Uterus (tissue), 4 donors: ENCODE data around the gene LAMB2. TPM values are rescaled to one million over a fixed set of nuclear protein-coding genes. Genes with fewer than 3 reads are reported as not detected.

Experiments
- DNase-seq, 2 donors: peaks; one replicate each; pipeline ENCODE4 v3.0.0-alpha.2; 2019 to 2020
- H3K27ac ChIP-seq, 2 donors: fragments of 200-600 bp; sonication (generic); 1 replicate in 1 of 2; 2 replicates in 1 of 2; pipeline ENCODE4 v1.5.1; 2016 to 2018
- H3K27me3 ChIP-seq, 2 donors: fragments of 200-600 bp; sonication (generic); one replicate each; pipeline ENCODE4 v1.5.1; 2018 to 2019; ENCODE audit warnings: control low read depth in 1 of 2
- H3K36me3 ChIP-seq, 2 donors: fragments of 200-600 bp; sonication (generic); one replicate each; pipeline ENCODE4 v1.5.1; 2019; ENCODE audit warnings: control low read depth in 1 of 2
- H3K4me1 ChIP-seq, 2 donors: fragments of 200-600 bp; sonication (generic); one replicate each; pipeline ENCODE4 v1.5.1; 2018 to 2019; ENCODE audit warnings: control low read depth in 1 of 2
- H3K4me3 ChIP-seq, 2 donors: fragments of 200-600 bp; sonication (generic); 1 replicate in 1 of 2; 2 replicates in 1 of 2; pipeline ENCODE4 v1.5.1; 2018 to 2019; ENCODE audit warnings: mild to moderate bottlenecking in 1 of 2
- H3K9me3 ChIP-seq, 2 donors: fragments of 200-600 bp; sonication (generic); one replicate each; pipeline ENCODE4 v1.5.1; 2019; ENCODE audit warnings: control low read depth in 1 of 2
- POLR2A ChIP-seq, 2 donors: fragments of 450-650 bp; IDR thresholded peaks; one replicate each; pipeline ENCODE4 v1.6.1; 2016; ENCODE audit warnings: antibody characterized with exemption in 2 of 2, mild to moderate bottlenecking in 1 of 2, moderate library complexity in 1 of 2
- intact Hi-C: fragments of 100-400 bp; cut with DNase I; formaldehyde crosslinking; loops from one replicate; pipeline ENCODE4 v1.15.1; 2023; ENCODE audit warnings: low total_unique reads
- total RNA-seq, 4 donors: library from RNA; depleted of rRNA in 3 of 4; stranded (reverse); fragments of >200 nt in 3 of 4; gene quantifications; one replicate each; pipeline versions ENCODE4 v1.1.0 to v1.2.4, GENCODE V29; 2014 to 2023
- TF ChIP-seq, protein P1 (sequence below), 4 experiments: fragments of 200-600 bp in 2 of 4; fragments of 450-650 bp in 2 of 4; sonication (generic) in 2 of 4; IDR thresholded peaks; one replicate each; pipeline ENCODE4 v1.5.1; 2016 to 2019; ENCODE audit warnings: antibody characterized with exemption in 4 of 4, mild to moderate bottlenecking in 2 of 4, moderate library complexity in 1 of 4
- donor health status: DM: yes; HTN: yes; CAD: no.

The LAMB2 gene
- total RNA-seq, 4 donors from 2014 or later: 387 to 604 (median 509) TPM

DNA sequence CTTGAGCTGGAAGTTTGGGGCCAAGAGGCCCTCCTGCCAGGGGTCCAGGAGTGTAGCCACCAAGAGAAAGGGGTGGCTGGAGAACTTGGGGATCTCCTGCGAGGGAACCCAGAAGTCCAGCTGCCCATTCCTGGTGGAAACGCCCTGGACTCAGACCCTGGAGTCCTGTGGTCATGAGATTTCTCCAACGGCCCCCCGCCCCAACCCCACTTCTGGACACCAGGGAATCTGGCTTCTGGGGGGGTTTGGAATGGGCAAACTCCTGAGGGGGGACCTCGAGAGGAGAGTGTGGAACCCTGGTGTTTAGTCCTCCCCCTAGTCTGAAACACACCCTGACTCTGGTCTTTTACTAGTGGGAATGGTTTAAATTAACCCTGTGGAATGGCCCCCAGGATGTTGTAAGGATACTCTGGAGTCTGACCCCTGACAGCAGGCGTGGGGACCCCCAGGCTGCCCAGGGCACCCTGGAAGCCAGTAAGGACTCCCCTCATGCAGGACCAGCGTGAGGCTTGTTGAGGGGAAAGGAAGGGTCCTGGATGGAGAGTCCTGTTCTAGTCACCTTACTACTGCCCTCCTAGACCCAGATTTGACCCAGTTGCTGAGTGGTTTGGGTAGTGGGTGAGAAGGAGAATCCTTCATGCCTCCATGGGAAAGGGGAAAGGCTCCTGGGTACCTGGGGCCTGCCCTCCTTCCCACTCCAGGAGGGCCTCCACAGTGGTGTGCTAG is 39.1 kb upstream of the LAMB2 start:
- peak overlapping the region; percentile 80 to 89 for H3K27ac ChIP-seq
- no peak for DNase-seq
- H3K4me1 ChIP-seq: peaks cover 5 to 20% of the 10 kb centered on the region in 2 donors
- H3K9me3 ChIP-seq: no peaks in the 10 kb centered on the region
- no peaks in the 10 kb centered on the region for H3K36me3 ChIP-seq
- intact Hi-C loops: loop anchor here (10.0 kb wide), 2 partner anchors 103 to 273 kb away; partner anchors contain the start of gene C3orf62
- TF ChIP-seq, protein P1, sequence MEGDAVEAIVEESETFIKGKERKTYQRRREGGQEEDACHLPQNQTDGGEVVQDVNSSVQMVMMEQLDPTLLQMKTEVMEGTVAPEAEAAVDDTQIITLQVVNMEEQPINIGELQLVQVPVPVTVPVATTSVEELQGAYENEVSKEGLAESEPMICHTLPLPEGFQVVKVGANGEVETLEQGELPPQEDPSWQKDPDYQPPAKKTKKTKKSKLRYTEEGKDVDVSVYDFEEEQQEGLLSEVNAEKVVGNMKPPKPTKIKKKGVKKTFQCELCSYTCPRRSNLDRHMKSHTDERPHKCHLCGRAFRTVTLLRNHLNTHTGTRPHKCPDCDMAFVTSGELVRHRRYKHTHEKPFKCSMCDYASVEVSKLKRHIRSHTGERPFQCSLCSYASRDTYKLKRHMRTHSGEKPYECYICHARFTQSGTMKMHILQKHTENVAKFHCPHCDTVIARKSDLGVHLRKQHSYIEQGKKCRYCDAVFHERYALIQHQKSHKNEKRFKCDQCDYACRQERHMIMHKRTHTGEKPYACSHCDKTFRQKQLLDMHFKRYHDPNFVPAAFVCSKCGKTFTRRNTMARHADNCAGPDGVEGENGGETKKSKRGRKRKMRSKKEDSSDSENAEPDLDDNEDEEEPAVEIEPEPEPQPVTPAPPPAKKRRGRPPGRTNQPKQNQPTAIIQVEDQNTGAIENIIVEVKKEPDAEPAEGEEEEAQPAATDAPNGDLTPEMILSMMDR (IDR thresholded peaks at IDR 0.05): no peak
- no peak for TF ChIP-seq POLR2A (IDR thresholded peaks at IDR 0.05)
- peak overlapping the region; percentile 66 to 72 for H3K4me3 ChIP-seq
- H3K27me3 ChIP-seq: no peaks in the 10 kb centered on the region

- H3K4me1 ChIP-seq: peaks cover 5 to 20% of the 10 kb centered on the region in 2 donors
- TF ChIP-seq POLR2A (IDR thresholded peaks at IDR 0.05): peak; percentile 57 to 73
- TF ChIP-seq, protein P1 (IDR thresholded peaks at IDR 0.05): peak; percentile 92 to 95 (median 92)
- peak within 1 kb of the TSS; percentile 66 to 72 for H3K4me3 ChIP-seq
- intact Hi-C loops: loop anchor here (10.0 kb wide), 2 partner anchors 104 to 274 kb away; partner anchors contain the start of gene C3orf62
- no peaks in the 10 kb centered on the region for H3K9me3 ChIP-seq
- no peaks in the 10 kb centered on the region for H3K27me3 ChIP-seq
- H3K36me3 ChIP-seq: no peaks in the 10 kb centered on the region
- peak; percentile 88 for DNase-seq
- H3K27ac ChIP-seq: peak within 1 kb of the TSS; percentile 80 to 89
These were observed 38.4 kb upstream of the LAMB2 start, which contains the start of gene KLHDC8B for GRCh38 chr3:49171119-49171774. Gene KLHDC8B, plus strand, starts transcription at chr3:49171598. Its CDS starts 1,172 bp downstream, at chr3:49172770.

DNA sequence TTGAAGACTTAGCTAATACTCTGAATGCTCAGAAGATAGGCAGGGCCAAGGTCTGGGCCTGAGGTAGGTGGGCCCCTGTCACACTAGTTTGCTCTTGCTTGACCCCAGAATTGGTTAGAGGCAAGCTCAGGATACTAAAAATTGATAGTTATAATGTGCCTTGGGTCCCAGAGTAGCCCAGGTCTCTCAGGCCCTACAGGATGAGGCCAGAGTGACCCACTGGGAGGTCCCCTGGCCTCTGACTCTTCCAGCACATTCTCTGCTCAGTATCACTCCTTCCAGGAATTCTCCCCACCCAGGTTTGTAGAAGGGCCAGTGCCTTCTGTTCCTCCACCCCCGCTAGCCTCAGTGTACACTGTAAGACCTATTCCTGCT is 37.9 kb upstream of the LAMB2 start:
- peaks cover 5 to 20% of the 10 kb centered on the region in 2 donors for H3K4me1 ChIP-seq
- peak overlapping the region; percentile 66 to 72 for H3K4me3 ChIP-seq
- no peak for TF ChIP-seq POLR2A (IDR thresholded peaks at IDR 0.05)
- TF ChIP-seq, protein P1 (IDR thresholded peaks at IDR 0.05): no peak
- no peaks in the 10 kb centered on the region for H3K9me3 ChIP-seq
- H3K36me3 ChIP-seq: no peaks in the 10 kb centered on the region
- peak overlapping the region; percentile 80 to 89 for H3K27ac ChIP-seq
- H3K27me3 ChIP-seq: no peaks in the 10 kb centered on the region
- no peak for DNase-seq
- intact Hi-C loops: loop anchor here (10.0 kb wide), 2 partner anchors 104 to 274 kb away; partner anchors contain the start of gene C3orf62

GRCh38 chr3:49166752-49167556 is 34.1 kb upstream of the LAMB2 start:
- no peaks in the 10 kb centered on the region for H3K27me3 ChIP-seq
- intact Hi-C loops: no loop called here
- H3K36me3 ChIP-seq: no peaks in the 10 kb centered on the region
- no peaks in the 10 kb centered on the region for H3K9me3 ChIP-seq
- peak overlapping the region; percentile 60 to 99 for H3K4me3 ChIP-seq
- TF ChIP-seq, protein P1 (IDR thresholded peaks at IDR 0.05): no peak
- no peak for TF ChIP-seq POLR2A (IDR thresholded peaks at IDR 0.05)
- DNase-seq: no peak
- peak overlapping the region; percentile 92 to 95 for H3K27ac ChIP-seq
- peaks cover 0 to 4% of the 10 kb centered on the region in 2 donors for H3K4me1 ChIP-seq
